ENCODE results near the gene RASEF.
"Not testable (repeated sequence)": the region's sequence is repeated elsewhere in the genome, so short reads cannot be mapped to it uniquely, and the experiment has no call there.

RASEF gene

GRCh38 chr9:83062651-83063527 lies at the start of gene RASEF:
TSS of gene RASEF (minus strand) at chr9:83063142. CDS start at chr9:83062867, 275 bp downstream.
- ATAC-seq (replicated peaks; ENCODE audit: extremely low read depth, poor library complexity, severe bottlenecking) (no peak), DNase-seq (ENCODE audit: low spot score in 2 of 2) (no peak)
- H3K36me3 Mint-ChIP-seq (ENCODE audit: insufficient read depth) = no peaks in the 10 kb centered on the region
- H3K27ac Mint-ChIP-seq (ENCODE audit: low read depth) = no peak within 1 kb of the TSS
- no peaks in the 10 kb centered on the region for H3K4me1 Mint-ChIP-seq
- H3K9me3 Mint-ChIP-seq = peaks cover 22% of the 10 kb centered on the region
- peaks cover 15% of the 10 kb centered on the region for H3K27me3 Mint-ChIP-seq
- H3K4me3 Mint-ChIP-seq = no peak within 1 kb of the TSS

DNA sequence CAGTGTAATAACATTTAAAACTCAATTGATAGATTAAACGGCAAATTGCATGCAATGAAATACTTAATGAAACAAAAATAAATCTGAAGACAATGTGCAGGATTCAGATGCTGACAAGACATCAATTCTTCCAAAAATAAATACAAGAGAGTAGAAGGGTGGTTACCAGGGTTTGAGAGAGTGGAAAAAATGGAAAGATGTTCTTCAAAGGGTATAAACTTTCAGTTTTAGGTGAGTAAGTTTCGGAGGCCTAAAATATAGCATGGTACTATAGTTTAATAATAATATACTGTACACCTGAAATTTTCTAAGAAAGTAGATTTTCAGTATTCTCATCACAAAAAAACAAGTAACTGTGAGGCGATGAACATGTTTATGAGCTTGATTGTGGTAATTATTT lies 48.2 kb upstream of the RASEF start:
- no peaks in the 10 kb centered on the region for H3K4me1 Mint-ChIP-seq
- no peak overlapping the region for H3K4me3 Mint-ChIP-seq
- DNase-seq (ENCODE audit: low spot score in 2 of 2) (no peak), ATAC-seq (replicated peaks; ENCODE audit: extremely low read depth, poor library complexity, severe bottlenecking) (no peak)
- peaks cover 14% of the 10 kb centered on the region for H3K9me3 Mint-ChIP-seq
- no peak overlapping the region for H3K27ac Mint-ChIP-seq (ENCODE audit: low read depth)
- H3K27me3 Mint-ChIP-seq = no peaks in the 10 kb centered on the region
- H3K36me3 Mint-ChIP-seq (ENCODE audit: insufficient read depth) = no peaks in the 10 kb centered on the region

- H3K9me3 Mint-ChIP-seq = peaks cover 12% of the 10 kb centered on the region
- no peaks in the 10 kb centered on the region for H3K36me3 Mint-ChIP-seq (ENCODE audit: insufficient read depth)
- H3K27me3 Mint-ChIP-seq = no peaks in the 10 kb centered on the region
- no peak for ATAC-seq (replicated peaks; ENCODE audit: extremely low read depth, poor library complexity, severe bottlenecking)
- H3K27ac Mint-ChIP-seq (ENCODE audit: low read depth) = no peak overlapping the region
- no peak for DNase-seq (ENCODE audit: low spot score in 2 of 2)
- no peaks in the 10 kb centered on the region for H3K4me1 Mint-ChIP-seq
- no peak overlapping the region for H3K4me3 Mint-ChIP-seq
Measured at GRCh38 chr9:83109296-83109695, 46.4 kb upstream of the RASEF start.

- Mint-ChIP-seq H3K4me3 (no peak overlapping the region), H3K36me3 (ENCODE audit: insufficient read depth) (no peaks in the 10 kb centered on the region), H3K27me3 (no peaks in the 10 kb centered on the region), H3K27ac (ENCODE audit: low read depth) (no peak overlapping the region), H3K4me1 (no peaks in the 10 kb centered on the region), H3K9me3 (peaks cover 1% of the 10 kb centered on the region)
- DNase-seq (ENCODE audit: low spot score in 2 of 2) = no peak
- no peak for ATAC-seq (replicated peaks; ENCODE audit: extremely low read depth, poor library complexity, severe bottlenecking)
Measured at GRCh38 chr9:83108208-83108607, 45.3 kb upstream of the RASEF start.

GRCh38 chr9:83106772-83107171 lies 43.8 kb upstream of the RASEF start:
- ATAC-seq (replicated peaks; ENCODE audit: extremely low read depth, poor library complexity, severe bottlenecking) (no peak), DNase-seq (ENCODE audit: low spot score in 2 of 2) (no peak)
- H3K27ac Mint-ChIP-seq (ENCODE audit: low read depth) = no peak overlapping the region
- H3K4me3 Mint-ChIP-seq = no peak overlapping the region
- no peaks in the 10 kb centered on the region for H3K27me3 Mint-ChIP-seq
- H3K4me1 Mint-ChIP-seq = no peaks in the 10 kb centered on the region
- H3K36me3 Mint-ChIP-seq (ENCODE audit: insufficient read depth) = no peaks in the 10 kb centered on the region
- H3K9me3 Mint-ChIP-seq = no peaks in the 10 kb centered on the region

DNA sequence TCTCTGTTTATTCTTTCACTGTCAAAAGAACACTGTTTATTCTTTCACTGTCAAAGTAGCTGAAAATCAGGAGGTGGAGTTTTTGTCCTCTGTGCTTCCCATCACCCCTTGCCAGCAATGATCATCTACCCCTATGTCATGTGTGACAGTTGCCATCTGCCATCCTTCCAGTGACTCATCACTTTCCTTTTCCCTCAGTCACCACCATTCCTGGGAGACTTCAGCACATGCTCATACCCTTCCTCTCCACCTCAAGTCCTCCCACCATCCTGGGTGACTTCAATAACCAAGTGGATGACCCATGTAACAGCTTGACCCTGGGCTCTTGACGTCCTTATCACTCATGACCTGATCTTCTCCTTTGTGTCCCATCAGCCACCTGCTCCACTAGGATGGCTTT lies 43.3 kb upstream of the RASEF start:
- Mint-ChIP-seq H3K36me3 (ENCODE audit: insufficient read depth) (no peaks in the 10 kb centered on the region), H3K4me1 (no peaks in the 10 kb centered on the region), H3K4me3 (no peak overlapping the region), H3K27ac (ENCODE audit: low read depth) (no peak overlapping the region), H3K9me3 (no peaks in the 10 kb centered on the region), H3K27me3 (no peaks in the 10 kb centered on the region)
- ATAC-seq (replicated peaks; ENCODE audit: extremely low read depth, poor library complexity, severe bottlenecking) (no peak), DNase-seq (ENCODE audit: low spot score in 2 of 2) (no peak)

- no peaks in the 10 kb centered on the region for H3K36me3 Mint-ChIP-seq (ENCODE audit: insufficient read depth)
- no peaks in the 10 kb centered on the region for H3K27me3 Mint-ChIP-seq
- no peaks in the 10 kb centered on the region for H3K4me1 Mint-ChIP-seq
- H3K4me3 Mint-ChIP-seq = no peak overlapping the region
- ATAC-seq (replicated peaks; ENCODE audit: extremely low read depth, poor library complexity, severe bottlenecking) = no peak
- H3K9me3 Mint-ChIP-seq = peaks cover 5% of the 10 kb centered on the region
- no peak for DNase-seq (ENCODE audit: low spot score in 2 of 2)
- no peak overlapping the region for H3K27ac Mint-ChIP-seq (ENCODE audit: low read depth)
Measured at GRCh38 chr9:83097633-83098032, 34.7 kb upstream of the RASEF start.

DNA sequence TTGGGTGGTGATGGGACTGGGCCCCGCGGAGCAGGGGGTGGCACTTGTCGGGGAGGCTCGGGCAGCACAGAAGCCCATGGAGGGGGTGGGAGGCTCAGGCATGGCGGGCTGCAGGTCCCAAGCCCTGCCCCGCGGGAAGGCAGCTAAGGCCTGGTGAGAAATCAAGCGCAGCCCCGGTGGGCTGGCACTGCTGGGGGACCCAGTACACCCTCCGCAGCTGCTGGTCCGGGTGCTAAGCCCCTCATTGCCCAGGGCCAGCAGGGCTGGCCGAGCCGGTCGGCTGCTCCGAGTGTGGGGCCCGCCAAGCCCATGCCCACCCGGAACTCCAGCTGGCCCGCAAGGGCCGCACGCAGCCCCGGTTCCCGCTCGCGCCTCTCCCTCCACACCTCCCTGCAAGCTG lies 30.4 kb upstream of the RASEF start:
- not testable (repeated sequence) for ATAC-seq (replicated peaks; ENCODE audit: extremely low read depth, poor library complexity, severe bottlenecking)

DNA sequence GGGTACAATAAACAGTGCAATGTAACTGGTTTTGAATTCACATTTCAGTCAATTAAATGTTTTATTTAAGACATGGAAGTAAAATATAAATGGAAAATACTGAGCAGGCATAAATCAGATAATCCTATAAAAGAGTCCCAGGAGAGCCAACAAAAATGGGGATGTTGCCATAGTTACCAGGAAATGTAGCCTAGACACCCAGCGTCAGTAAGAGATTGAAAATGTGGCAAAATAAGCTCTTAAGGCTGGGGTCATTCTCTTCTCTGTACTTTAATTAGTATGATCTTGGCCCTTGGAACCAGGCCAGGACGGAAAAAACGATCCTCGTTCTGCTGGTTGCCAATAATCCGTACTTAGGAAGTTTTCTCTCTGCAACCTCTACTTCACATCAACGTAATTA lies 18.9 kb upstream of the RASEF start:
- Mint-ChIP-seq H3K27ac (ENCODE audit: low read depth) (no peak overlapping the region), H3K4me1 (no peaks in the 10 kb centered on the region), H3K9me3 (peaks cover 10% of the 10 kb centered on the region), H3K4me3 (no peak overlapping the region), H3K36me3 (ENCODE audit: insufficient read depth) (no peaks in the 10 kb centered on the region), H3K27me3 (no peaks in the 10 kb centered on the region)
- ATAC-seq (replicated peaks; ENCODE audit: extremely low read depth, poor library complexity, severe bottlenecking) (no peak), DNase-seq (ENCODE audit: low spot score in 2 of 2) (no peak)

More for the DNA sequence above, 30.4 kb upstream of the RASEF start:
- not testable (repeated sequence) for H3K36me3 Mint-ChIP-seq (ENCODE audit: insufficient read depth); H3K27me3 Mint-ChIP-seq; H3K9me3 Mint-ChIP-seq; H3K4me1 Mint-ChIP-seq; H3K4me3 Mint-ChIP-seq; DNase-seq (ENCODE audit: low spot score in 2 of 2); H3K27ac Mint-ChIP-seq (ENCODE audit: low read depth)

GRCh38 chr9:83081010-83081409 lies 18.1 kb upstream of the RASEF start:
- Mint-ChIP-seq H3K9me3 (peaks cover 5% of the 10 kb centered on the region), H3K4me1 (no peaks in the 10 kb centered on the region), H3K36me3 (ENCODE audit: insufficient read depth) (no peaks in the 10 kb centered on the region), H3K27ac (ENCODE audit: low read depth) (no peak overlapping the region), H3K4me3 (no peak overlapping the region), H3K27me3 (no peaks in the 10 kb centered on the region)
- DNase-seq (ENCODE audit: low spot score in 2 of 2) (no peak), ATAC-seq (replicated peaks; ENCODE audit: extremely low read depth, poor library complexity, severe bottlenecking) (no peak)

DNA sequence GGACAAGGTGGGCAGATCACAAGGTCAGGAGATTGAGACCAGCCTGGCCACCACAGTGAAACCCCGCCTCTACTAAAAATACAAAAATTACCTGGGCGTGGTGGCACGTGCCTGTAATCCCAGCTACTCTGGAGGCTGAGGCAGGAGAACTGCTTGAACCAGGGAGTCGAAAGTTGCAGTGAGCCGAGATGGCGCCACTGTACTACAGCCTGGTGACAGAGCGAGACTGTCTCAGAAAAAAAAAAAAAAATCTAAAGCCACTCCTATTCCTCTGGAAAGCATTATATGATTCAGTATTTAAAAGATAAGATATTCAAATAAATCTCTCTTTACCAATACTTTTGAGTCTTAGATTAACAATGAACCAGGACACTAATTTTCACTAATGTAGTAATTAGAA lies 13.0 kb upstream of the RASEF start:
- peaks cover 19% of the 10 kb centered on the region for H3K9me3 Mint-ChIP-seq
- not testable (repeated sequence) for H3K4me1 Mint-ChIP-seq; ATAC-seq (replicated peaks; ENCODE audit: extremely low read depth, poor library complexity, severe bottlenecking); H3K27me3 Mint-ChIP-seq; DNase-seq (ENCODE audit: low spot score in 2 of 2); H3K27ac Mint-ChIP-seq (ENCODE audit: low read depth); H3K4me3 Mint-ChIP-seq; H3K36me3 Mint-ChIP-seq (ENCODE audit: insufficient read depth)

- H3K9me3 Mint-ChIP-seq = peaks cover 14% of the 10 kb centered on the region
- ATAC-seq (replicated peaks; ENCODE audit: extremely low read depth, poor library complexity, severe bottlenecking); H3K36me3 Mint-ChIP-seq (ENCODE audit: insufficient read depth): not testable (repeated sequence)
Measured at GRCh38 chr9:83072498-83072897, 9.6 kb upstream of the RASEF start.

GRCh38 chr9:83071626-83072025 lies 8.7 kb upstream of the RASEF start:
- Mint-ChIP-seq H3K9me3 (peaks cover 14% of the 10 kb centered on the region), H3K27ac (ENCODE audit: low read depth) (no peak overlapping the region), H3K27me3 (no peaks in the 10 kb centered on the region), H3K4me3 (no peak overlapping the region), H3K36me3 (ENCODE audit: insufficient read depth) (no peaks in the 10 kb centered on the region), H3K4me1 (no peaks in the 10 kb centered on the region)
- DNase-seq (ENCODE audit: low spot score in 2 of 2) (no peak), ATAC-seq (replicated peaks; ENCODE audit: extremely low read depth, poor library complexity, severe bottlenecking) (no peak)

More at GRCh38 chr9:83072498-83072897, 9.6 kb upstream of the RASEF start:
- H3K4me1 Mint-ChIP-seq; H3K4me3 Mint-ChIP-seq; DNase-seq (ENCODE audit: low spot score in 2 of 2); H3K27me3 Mint-ChIP-seq; H3K27ac Mint-ChIP-seq (ENCODE audit: low read depth): not testable (repeated sequence)

Measured in central memory CD8-positive, alpha-beta T cell (primary cell).